HS-5 (cell line): ENCODE data around the gene PRR13.

Source experiments
- DNase-seq: peaks from one replicate; pipeline ENCODE4 v3.0.0-alpha.2; 2012; ENCODE audit warnings: low read depth

The PRR13 gene

DNA sequence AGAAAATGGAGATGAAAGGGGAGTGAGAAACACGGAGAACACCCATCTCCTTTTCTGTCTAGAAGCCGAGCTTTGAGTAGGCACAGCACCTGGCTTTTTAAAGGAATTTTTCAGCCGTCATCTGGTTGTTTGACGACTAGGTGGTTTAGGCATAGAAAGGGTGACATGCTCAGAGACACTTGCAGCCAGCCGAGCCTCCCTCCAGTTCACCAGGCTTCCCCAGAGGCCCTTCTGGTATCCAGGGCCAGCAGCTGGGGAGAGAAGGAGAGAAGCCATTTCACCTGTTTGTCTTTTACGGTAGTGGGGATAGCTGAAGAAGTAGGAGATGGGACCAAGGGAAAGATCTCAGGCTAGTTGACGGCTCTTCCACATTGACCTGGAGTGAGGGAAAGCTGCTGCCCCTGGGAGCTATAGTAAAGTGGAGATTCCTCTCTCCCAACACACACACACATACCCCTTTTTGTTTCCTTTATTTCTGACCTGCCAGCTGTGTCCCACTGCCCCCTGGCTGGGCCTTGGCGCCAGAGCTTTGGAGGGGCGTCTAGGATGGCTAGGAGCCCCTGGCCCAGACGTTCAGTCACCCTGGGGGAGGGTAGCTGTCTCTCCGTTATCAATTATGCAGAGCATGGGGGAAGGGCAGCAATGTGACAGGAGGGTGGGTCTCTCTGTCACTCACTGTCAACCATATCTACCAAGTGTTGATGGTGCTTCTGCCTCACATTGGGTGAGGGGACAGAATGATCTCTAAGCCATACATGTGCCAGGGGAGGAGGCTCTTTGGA, 52.3 kb downstream of the PRR13 start:
- DNase-seq, result no peak
